Karpas-422 (cell line): ENCODE data around the gene CPED1. TPM values are rescaled to one million over a fixed set of nuclear protein-coding genes. Genes with fewer than 3 reads are reported as not detected.
"Not testable (repeated sequence)": the region's sequence is repeated elsewhere in the genome, so short reads cannot be mapped to it uniquely, and the experiment has no call there.

Experiments
- DNase-seq: peaks from one replicate; pipeline ENCODE4 v3.0.0-alpha.2; 2015
- H2AFZ ChIP-seq: fragments of 200-600 bp; sonication (generic); 2 replicates; pipeline ENCODE4 v1.6.1; 2014; ENCODE audit warnings: antibody characterized with exemption, low read length, mixed read lengths
- H3K27ac ChIP-seq: fragments of 200-600 bp; sonication (generic); 2 replicates; pipeline ENCODE4 v1.5.1; 2014; ENCODE audit warnings: mild to moderate bottlenecking, low read length, moderate library complexity
- H3K27me3 ChIP-seq: fragments of 200-600 bp; sonication (generic); 2 replicates; pipeline ENCODE4 v1.6.1; 2014; ENCODE audit warnings: low read length, mixed read lengths
- H3K36me3 ChIP-seq: fragments of 200-600 bp; sonication (generic); 2 replicates; pipeline ENCODE4 v1.6.1; 2014; ENCODE audit warnings: low read length, mixed read lengths; ENCODE audit not compliant: insufficient read depth
- H3K4me1 ChIP-seq: fragments of 200-600 bp; sonication (generic); 2 replicates; pipeline ENCODE4 v1.6.1; 2014; ENCODE audit warnings: mild to moderate bottlenecking, low read length, mixed read lengths
- H3K4me2 ChIP-seq: fragments of 200-600 bp; sonication (generic); 2 replicates; pipeline ENCODE4 v1.6.1; 2014; ENCODE audit warnings: low read length, low read depth, mild to moderate bottlenecking; ENCODE audit not compliant: poor library complexity, severe bottlenecking
- H3K4me3 ChIP-seq: fragments of 200-600 bp; sonication (generic); 2 replicates; pipeline ENCODE4 v1.5.1; 2014; ENCODE audit warnings: mild to moderate bottlenecking, antibody characterized with exemption, low read length, mixed read lengths
- H3K79me2 ChIP-seq: fragments of 200-600 bp; sonication (generic); 2 replicates; pipeline ENCODE4 v1.6.1; 2014; ENCODE audit warnings: mild to moderate bottlenecking, low read length, mixed read lengths
- H3K9ac ChIP-seq: fragments of 200-600 bp; sonication (generic); 2 replicates; pipeline ENCODE4 v1.6.0; 2014; ENCODE audit warnings: low read length
- H3K9me2 ChIP-seq: fragments of 200-600 bp; sonication (generic), shearing (Covaris generic); replicated peaks from 2 replicates; pipeline ENCODE4 v1.6.0; 2014; ENCODE audit warnings: mild to moderate bottlenecking, low read length, moderate library complexity; ENCODE audit not compliant: insufficient read depth
- H3K9me3 ChIP-seq: fragments of 300-700, 200-600 bp; sonication (generic); 2 replicates; pipeline ENCODE4 v1.6.1; 2014; ENCODE audit warnings: low read length, mixed read lengths
- H4K20me1 ChIP-seq: fragments of 200-600 bp; sonication (generic); 2 replicates; pipeline ENCODE4 v1.6.1; 2014; ENCODE audit warnings: mild to moderate bottlenecking, antibody characterized with exemption, low read length, low read depth; ENCODE audit not compliant: insufficient read depth
- total RNA-seq: library from RNA; depleted of rRNA; stranded (reverse); fragments of >200 nt; shearing (Covaris generic); gene quantifications from 2 replicates; pipeline ENCODE4 v1.2.3, GENCODE V29; 2014; ENCODE audit warnings: low replicate concordance

CPED1 gene
- total RNA-seq, 1 experiment from 2014 or later: 0.04 TPM

DNA sequence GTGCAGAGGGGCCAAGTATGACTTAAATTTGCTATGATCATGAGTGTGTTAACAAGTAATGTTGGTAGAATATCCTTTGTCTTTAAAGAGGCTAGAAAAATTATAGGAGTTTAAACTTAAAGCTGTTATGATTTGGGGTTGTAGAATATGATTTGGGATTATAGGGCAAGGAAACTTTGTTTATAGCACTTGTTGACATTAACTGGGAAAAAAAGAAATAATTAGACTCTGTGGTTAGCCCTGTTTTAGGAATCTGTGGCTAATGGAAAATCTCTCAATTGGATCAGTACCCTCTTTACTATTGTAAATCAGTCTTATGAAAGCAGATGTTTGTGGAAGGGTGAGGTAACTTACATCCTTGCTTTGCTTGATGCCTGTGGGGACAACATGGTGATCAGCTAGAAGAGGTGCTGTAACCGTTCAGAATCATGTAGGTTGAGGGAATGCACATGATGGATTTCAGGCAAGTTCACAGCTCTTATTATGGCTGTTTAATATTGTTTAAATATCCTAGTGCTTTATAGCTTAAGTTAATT lies 26.8 kb upstream of the CPED1 start:
- H3K27ac ChIP-seq: no peak overlapping the region

GRCh38 chr7:120964088-120964487 lies 24.4 kb upstream of the CPED1 start:
- no peak overlapping the region for H3K9ac ChIP-seq
- peaks cover 13% of the 10 kb centered on the region for H3K4me1 ChIP-seq
- DNase-seq: no peak
- H3K27ac ChIP-seq: no peak overlapping the region
- peaks cover 24% of the 10 kb centered on the region for H3K79me2 ChIP-seq
- no peaks in the 10 kb centered on the region for H3K9me2 ChIP-seq
- H3K36me3 ChIP-seq: peaks cover 22% of the 10 kb centered on the region; the same call in 1 of the 2 replicates
- no peaks in the 10 kb centered on the region for H3K27me3 ChIP-seq
- no peak overlapping the region for H3K4me3 ChIP-seq
- H4K20me1 ChIP-seq: no peaks in the 10 kb centered on the region
- H3K4me2 ChIP-seq: no peak overlapping the region
- H2AFZ ChIP-seq: no peak overlapping the region
- H3K9me3 ChIP-seq: no peaks in the 10 kb centered on the region

More for the DNA sequence above, 26.8 kb upstream of the CPED1 start:
- Histone ChIP-seq H3K9me3 (no peaks in the 10 kb centered on the region), H3K9ac (no peak overlapping the region), H3K4me2 (no peak overlapping the region), H3K4me3 (no peak overlapping the region), H3K9me2 (no peaks in the 10 kb centered on the region), H3K27me3 (no peaks in the 10 kb centered on the region), H2AFZ (no peak overlapping the region), H3K4me1 (peaks cover 13% of the 10 kb centered on the region), H3K36me3 (peaks cover 12% of the 10 kb centered on the region; the same call in 1 of the 2 replicates), H3K79me2 (peaks cover 24% of the 10 kb centered on the region), H4K20me1 (no peaks in the 10 kb centered on the region)
- DNase-seq: no peak

GRCh38 chr7:120966961-120967360 lies 21.6 kb upstream of the CPED1 start:
- DNase-seq: no peak
- no peaks in the 10 kb centered on the region for H3K27me3 ChIP-seq
- peaks cover 40% of the 10 kb centered on the region; the same call in 1 of the 2 replicates for H3K36me3 ChIP-seq
- H2AFZ ChIP-seq: no peak overlapping the region
- H3K9me2 ChIP-seq: no peaks in the 10 kb centered on the region
- H3K79me2 ChIP-seq: peaks cover 16% of the 10 kb centered on the region
- H3K9me3 ChIP-seq: no peaks in the 10 kb centered on the region
- no peak overlapping the region for H3K9ac ChIP-seq
- H3K4me1 ChIP-seq: peaks cover 2% of the 10 kb centered on the region; the same call in 1 of the 2 replicates
- H3K4me3 ChIP-seq: no peak overlapping the region
- H4K20me1 ChIP-seq: no peaks in the 10 kb centered on the region
- H3K27ac ChIP-seq: no peak overlapping the region
- no peak overlapping the region for H3K4me2 ChIP-seq

DNA sequence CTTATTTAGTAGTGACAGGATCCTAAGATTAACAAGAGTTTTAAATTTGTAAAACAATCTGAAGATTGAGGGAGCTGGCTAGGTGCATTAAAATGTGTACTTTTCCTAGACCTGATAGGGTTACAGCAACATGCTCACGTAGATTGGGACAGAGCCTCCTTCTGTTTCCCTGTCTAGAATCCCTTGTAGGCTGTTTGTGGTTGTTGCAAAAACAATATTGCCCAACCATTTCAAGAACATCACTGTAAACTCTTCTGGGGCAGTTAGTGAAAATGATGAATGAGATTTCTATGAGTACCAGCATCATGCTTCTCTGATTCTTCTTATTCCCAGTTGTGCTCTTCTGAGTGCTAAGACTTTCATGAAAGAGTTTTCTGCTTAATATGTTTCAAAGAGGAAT lies 14.7 kb upstream of the CPED1 start:
- Histone ChIP-seq H3K36me3 (peaks cover 51% of the 10 kb centered on the region; the same call in 1 of the 2 replicates), H3K4me2 (no peak overlapping the region), H2AFZ (no peak overlapping the region), H3K4me3 (no peak overlapping the region), H3K79me2 (no peaks in the 10 kb centered on the region), H3K4me1 (no peaks in the 10 kb centered on the region), H3K9me3 (no peaks in the 10 kb centered on the region), H4K20me1 (no peaks in the 10 kb centered on the region), H3K27ac (no peak overlapping the region), H3K27me3 (no peaks in the 10 kb centered on the region), H3K9me2 (no peaks in the 10 kb centered on the region), H3K9ac (no peak overlapping the region)
- no peak for DNase-seq

GRCh38 chr7:120979765-120980499 lies 8.6 kb upstream of the CPED1 start:
- Histone ChIP-seq H3K27ac (no peak overlapping the region), H3K4me2 (no peak overlapping the region), H3K36me3 (peaks cover 11% of the 10 kb centered on the region; the same call in 1 of the 2 replicates), H3K9me3 (no peaks in the 10 kb centered on the region), H3K9ac (no peak overlapping the region), H3K4me3 (no peak overlapping the region), H3K79me2 (no peaks in the 10 kb centered on the region), H4K20me1 (no peaks in the 10 kb centered on the region), H3K27me3 (no peaks in the 10 kb centered on the region), H3K4me1 (no peaks in the 10 kb centered on the region), H3K9me2 (no peaks in the 10 kb centered on the region), H2AFZ (no peak overlapping the region)
- DNase-seq: no peak

DNA sequence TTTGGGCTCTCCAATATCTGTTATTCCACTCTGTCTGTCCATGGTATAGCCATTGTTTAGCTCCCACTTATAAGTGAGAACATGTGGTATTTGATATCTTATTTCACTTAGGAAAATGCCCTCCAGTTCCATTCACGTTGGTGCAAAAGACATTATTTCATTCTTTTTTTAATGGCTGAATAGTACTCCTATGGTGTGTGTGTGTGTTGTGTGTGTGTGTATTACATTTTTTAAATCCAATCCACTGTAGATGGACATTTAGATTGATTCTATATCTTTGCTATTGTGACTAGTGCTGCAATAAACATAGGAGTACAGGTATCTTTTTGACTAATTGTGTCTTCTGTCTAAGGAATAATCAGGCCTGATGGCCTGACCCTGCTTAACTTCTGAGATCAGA lies 7.4 kb upstream of the CPED1 start:
- DNase-seq: no peak
- Histone ChIP-seq H3K79me2 (no peaks in the 10 kb centered on the region), H3K27me3 (no peaks in the 10 kb centered on the region), H3K36me3 (peaks cover 7% of the 10 kb centered on the region; the same call in 1 of the 2 replicates), H3K9ac (no peak overlapping the region), H3K9me2 (no peaks in the 10 kb centered on the region), H3K27ac (no peak overlapping the region), H3K4me1 (no peaks in the 10 kb centered on the region), H2AFZ (no peak overlapping the region), H3K9me3 (no peaks in the 10 kb centered on the region), H4K20me1 (no peaks in the 10 kb centered on the region), H3K4me3 (no peak overlapping the region), H3K4me2 (no peak overlapping the region)

DNA sequence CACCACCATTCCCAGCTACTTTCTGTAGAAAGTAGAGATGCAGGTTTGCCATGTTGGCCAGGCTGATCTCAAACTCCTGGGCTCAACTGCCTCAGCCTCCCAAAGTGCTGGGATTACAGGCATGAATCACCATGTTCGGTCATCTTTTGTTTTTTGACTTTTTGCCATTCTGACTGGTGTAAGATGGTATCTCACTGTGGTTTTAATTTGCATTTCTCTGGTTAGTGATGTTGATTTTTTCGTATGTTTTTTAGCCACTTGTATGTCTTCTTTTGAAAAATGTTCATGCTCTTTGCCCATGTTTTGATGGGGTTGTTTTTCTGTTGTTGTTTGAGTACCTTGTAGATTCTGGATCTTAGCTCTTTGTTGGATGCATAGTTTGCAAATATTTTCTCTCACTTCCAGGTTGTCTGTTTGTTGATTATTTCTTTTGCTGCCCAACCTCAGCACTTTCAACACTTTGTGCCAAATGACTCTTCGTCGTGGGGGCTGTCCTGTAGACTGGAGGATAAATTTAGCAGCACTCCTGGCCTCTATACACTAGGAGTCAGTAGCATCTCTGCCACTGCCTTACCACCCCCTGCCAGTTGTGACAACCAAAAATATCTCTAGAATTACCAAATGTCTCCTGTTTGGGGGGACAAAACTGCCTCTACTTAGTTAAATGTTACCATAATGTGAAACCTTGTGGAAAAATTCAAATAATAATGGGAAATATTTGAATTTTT lies 6.5 kb upstream of the CPED1 start:
- Histone ChIP-seq H3K4me1 (no peaks in the 10 kb centered on the region), H4K20me1 (no peaks in the 10 kb centered on the region), H3K27me3 (no peaks in the 10 kb centered on the region), H3K27ac (no peak overlapping the region), H3K4me2 (no peak overlapping the region), H2AFZ (no peak overlapping the region), H3K36me3 (0 out of 2 replicates have a peak, but pooled peaks cover 4% of the 10 kb centered on the region), H3K79me2 (no peaks in the 10 kb centered on the region), H3K9ac (no peak overlapping the region), H3K9me2 (no peaks in the 10 kb centered on the region), H3K4me3 (no peak overlapping the region), H3K9me3 (no peaks in the 10 kb centered on the region)
- no peak for DNase-seq

DNA sequence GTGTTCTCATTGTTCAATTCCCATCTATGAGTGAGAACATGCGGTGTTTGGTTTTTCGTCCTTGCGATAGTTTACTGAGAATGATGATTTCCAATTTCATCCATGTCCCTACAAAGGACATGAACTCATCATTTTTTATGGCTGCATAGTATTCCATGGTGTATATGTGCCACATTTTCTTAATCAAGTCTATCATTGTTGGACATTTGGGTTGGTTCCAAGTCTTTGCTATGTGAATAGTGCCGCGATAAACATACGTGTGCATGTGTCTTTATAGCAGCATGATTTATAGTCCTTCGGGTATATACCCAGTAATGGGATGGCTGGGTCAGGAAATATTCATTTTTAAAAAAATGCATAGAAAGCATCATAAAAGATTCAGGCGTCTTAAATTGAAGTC lies 4.9 kb upstream of the CPED1 start:
- H3K4me1 ChIP-seq, H3K36me3 ChIP-seq, H4K20me1 ChIP-seq, H3K79me2 ChIP-seq, H3K27me3 ChIP-seq, H3K9me2 ChIP-seq, H2AFZ ChIP-seq, H3K9ac ChIP-seq, H3K27ac ChIP-seq, DNase-seq, H3K9me3 ChIP-seq, H3K4me3 ChIP-seq, H3K4me2 ChIP-seq: not testable (repeated sequence)
